CD4-positive, alpha-beta T cell treated with Interferon alpha-2 for 1 hour (primary cell): ENCODE data around the gene OR10G2.
"Not testable (repeated sequence)": the region's sequence is repeated elsewhere in the genome, so short reads cannot be mapped to it uniquely, and the experiment has no call there.

Experiments used
- DNase-seq, 2 donors: peaks; one replicate each; pipeline ENCODE4 v3.0.0-alpha.2; 2020 to 2022

The OR10G2 gene

DNA sequence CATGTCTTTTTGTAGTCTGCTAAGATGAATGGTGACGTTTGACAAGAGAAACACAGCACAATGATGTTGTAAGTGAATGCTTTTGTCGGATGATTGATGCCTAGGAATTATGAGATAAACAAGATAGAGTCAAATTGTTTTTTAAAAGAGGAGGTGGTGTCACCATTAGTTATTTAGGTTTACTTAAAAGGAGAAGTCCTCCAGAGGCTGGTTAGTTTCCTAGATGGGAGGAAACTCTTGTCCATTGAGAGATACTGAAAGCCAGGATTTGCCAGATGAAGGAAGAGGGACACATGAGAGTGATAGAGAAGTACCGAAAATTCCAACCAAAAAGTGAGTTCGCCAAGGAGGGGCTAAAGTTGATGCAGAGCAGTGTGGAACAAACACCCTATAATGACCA, at the start of gene OR10G2:
TSS of gene OR10G2 (minus strand) at position 101 of the 400 bp plus-strand sequence. CDS start at position 3, 98 bp downstream.
- no peak for DNase-seq

GRCh38 chr14:21680072-21680471, 45.3 kb upstream of the OR10G2 start:
- no peak for DNase-seq

- no peak for DNase-seq
These were observed 40.8 kb upstream of the OR10G2 start for GRCh38 chr14:21675566-21675965.

DNA sequence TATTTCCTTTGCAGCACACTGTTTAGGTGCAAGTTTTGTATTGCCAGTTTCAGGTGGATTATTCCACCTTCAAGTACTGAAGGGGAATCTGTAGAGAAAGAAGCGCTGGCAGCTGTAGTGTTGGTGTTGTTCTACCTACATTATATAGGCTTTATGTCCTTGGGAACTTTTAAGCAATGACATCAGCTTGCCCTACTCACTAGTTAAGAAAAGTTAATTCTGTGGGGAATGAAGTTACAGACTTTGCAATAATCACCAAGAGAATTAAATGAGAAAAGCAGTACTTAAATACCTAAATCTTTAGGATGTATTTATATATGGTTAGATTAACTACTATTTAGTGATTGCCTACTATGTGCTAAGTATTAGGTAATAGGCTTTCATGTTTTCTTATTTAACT, 39.0 kb upstream of the OR10G2 start, which contains the start of gene OR4E1:
TSS of gene OR4E1 (minus strand) at position 101 of the 400 bp plus-strand sequence. CDS start 2,883 bp downstream, outside the sequence.
- no peak for DNase-seq

DNA sequence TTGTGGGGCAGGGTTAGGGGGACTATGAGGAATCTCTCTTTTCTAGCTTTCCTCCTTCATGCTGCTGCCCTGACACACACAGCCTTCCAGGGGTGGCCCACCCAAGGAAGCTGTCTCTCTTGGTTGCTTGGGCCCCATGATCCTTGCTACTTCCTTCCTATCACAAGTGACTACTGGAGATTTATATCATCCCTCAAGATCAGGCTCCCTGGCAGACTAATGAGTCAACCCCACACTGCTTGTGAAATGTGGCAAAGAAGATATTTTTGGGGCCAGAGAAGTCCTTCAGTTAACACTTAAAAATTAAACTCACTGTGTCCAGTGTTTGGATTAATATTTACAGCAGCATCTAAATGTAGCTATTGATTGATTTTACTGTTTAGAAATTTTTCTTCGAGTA, 37.4 kb upstream of the OR10G2 start:
- no peak for DNase-seq

GRCh38 chr14:21671371-21671770, 36.6 kb upstream of the OR10G2 start:
- DNase-seq = no peak

DNA sequence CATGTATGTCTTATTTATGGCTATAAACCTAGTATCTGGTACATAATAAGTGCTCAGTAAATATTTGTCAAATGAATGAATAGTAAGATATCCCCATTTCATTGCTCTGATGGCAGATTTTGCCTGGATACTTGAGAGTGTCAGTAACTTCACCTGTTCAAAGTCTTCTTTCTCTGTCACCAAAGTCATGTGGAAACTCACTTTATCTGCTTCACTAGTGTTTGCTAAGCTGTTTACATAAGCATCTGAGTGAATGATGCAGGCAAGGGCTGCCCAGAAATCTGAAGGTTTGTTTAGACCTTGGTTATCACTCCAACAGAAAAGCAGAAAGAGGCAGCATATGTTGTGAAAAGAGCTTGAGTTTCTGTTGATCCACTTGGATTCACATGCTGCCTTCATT, 34.5 kb upstream of the OR10G2 start:
- no peak for DNase-seq

DNA sequence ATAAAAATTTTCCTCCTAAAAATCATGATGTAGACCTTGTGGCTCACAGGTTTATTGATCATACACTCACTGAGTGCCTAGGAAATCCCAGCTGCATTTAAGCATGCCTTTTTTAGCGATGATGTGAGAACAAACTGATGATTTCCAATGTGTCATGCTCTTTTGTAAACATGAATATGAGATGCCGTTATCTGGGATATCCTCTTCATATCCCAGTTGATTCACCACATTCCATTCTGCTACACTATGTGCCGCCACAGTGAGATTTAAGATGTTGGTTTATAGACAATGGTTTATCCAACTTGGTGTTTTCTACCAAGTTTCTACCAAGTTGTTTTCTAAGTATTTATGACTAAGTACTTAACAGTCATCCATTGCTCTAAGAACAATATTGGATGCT, 33.6 kb upstream of the OR10G2 start:
- no peak for DNase-seq

GRCh38 chr14:21656980-21657379, 22.2 kb upstream of the OR10G2 start:
- DNase-seq = no peak

- no peak for DNase-seq
These were observed 19.5 kb upstream of the OR10G2 start for GRCh38 chr14:21654215-21654614.

DNA sequence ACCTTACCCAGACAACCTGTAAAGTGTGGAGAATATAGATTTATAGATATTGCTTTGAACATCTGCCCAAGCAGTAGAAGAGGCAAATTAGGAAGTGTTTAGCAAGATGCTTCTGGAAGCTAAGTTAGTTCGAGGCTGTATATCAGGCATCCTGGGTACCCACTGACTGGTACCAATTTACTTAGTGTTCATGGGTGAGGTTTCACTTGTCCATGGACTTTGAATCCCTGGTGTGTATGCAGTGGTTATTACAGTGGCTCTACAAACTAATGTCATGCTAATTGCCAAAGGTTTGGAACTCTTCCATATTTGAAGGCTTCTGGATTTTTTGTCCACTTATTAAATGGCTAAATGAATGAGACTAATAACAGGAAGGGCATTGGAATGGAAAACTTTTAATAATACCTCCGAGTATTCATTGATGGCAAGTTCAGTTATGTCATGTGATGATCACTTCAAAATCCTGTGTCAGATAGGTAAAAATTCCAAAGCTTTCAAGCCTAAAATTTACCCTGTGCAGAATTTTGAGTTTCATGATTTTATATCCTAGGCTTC, 18.7 kb upstream of the OR10G2 start, which contains the start of gene OR4E2:
TSS of gene OR4E2 (plus strand) at position 505 of the 555 bp plus-strand sequence. CDS start 11,248 bp downstream, outside the sequence.
- no peak for DNase-seq

DNA sequence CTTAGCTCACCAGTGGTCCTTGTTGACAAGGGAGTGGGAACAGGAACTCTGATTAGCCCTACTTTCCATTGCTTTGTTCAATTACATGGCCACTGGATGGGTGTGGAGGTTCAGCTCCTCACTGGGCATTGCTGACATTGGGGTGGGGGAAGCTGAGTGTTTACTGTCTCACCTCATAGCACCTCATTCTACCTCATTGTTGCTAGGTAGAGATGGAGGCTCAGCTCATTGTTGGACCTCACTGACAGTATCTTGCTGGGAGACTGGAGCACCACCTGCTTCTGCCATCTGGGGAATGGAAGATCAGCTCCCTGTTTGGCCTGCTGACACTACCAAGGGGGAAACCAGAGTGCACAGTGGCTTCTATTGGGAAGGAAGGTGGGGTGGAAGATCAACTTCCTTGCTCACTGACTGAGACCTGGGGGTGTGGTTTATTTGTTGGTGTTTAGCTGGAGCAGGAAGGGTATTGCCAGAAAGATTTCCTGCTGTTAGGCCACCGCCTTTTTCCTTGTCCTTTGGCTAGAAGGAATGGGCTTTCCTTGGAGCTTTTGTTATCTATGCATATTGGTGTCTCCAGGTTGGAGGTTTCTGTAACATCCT, 17.6 kb upstream of the OR10G2 start:
- no peak for DNase-seq

GRCh38 chr14:21647380-21647779, 12.6 kb upstream of the OR10G2 start:
- no peak for DNase-seq

DNA sequence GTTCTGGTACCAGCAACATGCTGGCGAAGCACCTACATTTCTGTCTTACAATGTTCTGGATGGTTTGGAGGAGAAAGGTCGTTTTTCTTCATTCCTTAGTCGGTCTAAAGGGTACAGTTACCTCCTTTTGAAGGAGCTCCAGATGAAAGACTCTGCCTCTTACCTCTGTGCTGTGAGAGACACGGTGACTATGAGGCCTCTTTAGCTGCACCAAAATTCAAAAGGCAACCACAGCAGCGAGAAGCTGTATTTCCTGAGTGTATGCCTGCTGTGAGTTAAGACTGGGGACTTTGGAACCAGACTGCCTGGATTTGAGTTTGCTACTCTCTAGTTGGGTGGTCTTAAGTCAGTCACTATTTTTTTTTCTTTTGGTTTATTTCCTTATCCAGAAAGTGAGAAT, 8.7 kb upstream of the OR10G2 start:
- no peak for DNase-seq

DNA sequence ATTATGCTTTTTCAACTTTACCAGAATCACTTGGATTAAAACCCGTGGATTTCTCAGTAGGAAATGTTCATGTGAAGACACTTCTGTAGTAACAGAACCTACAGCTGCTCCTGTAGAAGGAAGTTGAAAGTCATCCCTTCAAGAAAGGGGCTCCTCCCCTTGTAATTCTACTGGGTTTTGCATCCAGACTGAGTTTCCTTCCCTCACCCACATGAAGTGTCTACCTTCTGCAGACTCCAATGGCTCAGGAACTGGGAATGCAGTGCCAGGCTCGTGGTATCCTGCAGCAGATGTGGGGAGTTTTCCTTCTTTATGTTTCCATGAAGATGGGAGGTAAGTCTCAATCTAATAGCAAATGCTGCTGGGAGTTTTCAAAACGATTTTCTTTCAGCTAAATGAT, 7.9 kb upstream of the OR10G2 start:
- DNase-seq = no peak

GRCh38 chr14:21631084-21631483, 3.7 kb downstream of the OR10G2 start:
- DNase-seq = no peak

GRCh38 chr14:21630503-21630902, 4.2 kb downstream of the OR10G2 start:
- not testable (repeated sequence) for DNase-seq

DNA sequence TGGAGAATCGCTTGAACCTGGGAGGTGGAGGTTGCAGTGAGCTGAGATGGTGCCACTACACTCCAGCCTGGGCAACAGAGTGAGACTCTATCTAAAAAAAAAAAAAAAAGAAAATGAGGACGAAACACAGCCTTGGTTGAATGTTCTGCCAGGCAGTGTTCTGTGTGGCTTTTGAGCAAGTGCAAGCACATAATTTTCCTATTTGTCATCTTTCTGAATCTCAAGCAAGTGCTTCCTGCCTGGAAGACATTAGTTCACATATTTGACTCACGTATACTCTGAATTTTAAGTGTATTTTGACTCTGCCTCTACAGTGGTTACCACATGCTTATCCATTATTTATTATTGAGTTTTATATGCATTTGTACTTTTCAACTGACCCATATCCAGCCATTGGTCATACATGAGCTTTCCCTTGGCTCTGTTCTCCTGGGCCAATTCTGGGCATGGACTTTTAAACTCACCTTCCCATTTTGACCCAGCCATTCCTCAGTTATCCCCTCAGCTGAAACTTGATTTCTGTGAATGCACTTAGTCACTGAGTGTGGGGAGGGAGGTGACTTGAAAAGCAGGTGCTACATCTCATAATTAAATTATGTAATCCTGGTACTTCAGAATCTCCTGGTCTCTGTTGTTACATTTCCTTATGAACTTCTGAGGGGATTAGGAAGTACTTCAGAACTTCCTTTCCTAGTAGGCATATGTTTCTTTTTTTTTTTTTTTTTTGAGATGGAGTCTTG, 8.1 kb downstream of the OR10G2 start:
- DNase-seq = no peak

DNA sequence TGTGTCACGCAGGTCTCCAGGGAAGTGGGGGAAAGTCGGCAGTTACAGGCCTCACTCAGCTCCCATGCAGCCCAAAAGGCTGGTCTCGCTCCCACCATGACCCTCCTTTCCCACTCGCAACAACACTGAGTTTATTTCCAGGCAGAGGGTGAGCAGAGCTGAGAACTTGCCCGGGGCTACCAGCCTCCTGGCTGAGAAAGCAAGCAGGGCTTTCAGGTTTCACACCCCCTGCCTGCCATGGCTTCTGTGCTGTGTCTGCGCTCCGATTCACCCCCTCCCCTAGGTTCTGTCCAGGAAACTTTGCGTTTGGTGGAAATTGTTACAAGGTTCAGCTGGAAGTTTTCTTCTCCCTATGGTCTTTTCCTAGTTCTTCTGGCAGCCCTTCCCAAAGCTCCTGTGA, 17.1 kb downstream of the OR10G2 start:
- DNase-seq = no peak

DNA sequence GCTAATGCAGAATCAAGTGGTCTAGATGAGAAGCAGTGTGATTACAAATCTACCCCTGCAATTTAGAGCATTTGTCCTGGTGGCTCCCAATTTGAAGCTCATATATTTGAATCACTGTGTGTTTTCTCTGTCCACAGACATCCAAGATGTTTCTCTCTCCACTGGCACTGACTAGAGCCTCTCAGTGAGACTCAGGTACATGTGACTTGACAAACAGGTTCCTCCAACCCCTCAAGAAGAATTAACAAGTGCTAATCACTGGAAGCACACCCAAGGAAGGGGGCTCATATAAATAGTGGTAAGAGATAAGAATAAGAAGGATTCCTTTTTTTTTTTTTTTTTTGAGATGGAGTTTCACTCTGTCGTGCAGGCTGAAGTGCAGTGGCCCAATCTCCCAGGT, 20.5 kb downstream of the OR10G2 start:
- no peak for DNase-seq

DNA sequence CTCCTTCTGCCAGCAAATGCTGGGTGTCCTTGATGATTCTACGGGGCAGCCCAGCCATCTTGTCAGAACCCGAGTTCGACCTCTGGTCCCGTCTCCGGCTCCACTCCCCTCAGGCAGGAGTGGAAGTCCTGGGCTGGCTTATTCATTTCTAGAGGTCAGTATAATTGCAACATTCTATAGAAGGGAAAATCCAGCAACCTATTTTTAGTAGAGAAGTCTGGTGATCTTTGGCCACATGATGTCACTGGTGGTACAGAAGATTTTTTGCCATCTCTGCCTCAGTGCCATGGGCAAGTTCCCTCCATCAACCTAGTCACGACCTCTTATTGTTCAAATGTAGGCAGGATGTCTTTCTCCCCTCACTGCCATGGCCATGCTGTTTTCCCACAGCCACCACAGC, 22.4 kb downstream of the OR10G2 start:
- DNase-seq = no peak

DNA sequence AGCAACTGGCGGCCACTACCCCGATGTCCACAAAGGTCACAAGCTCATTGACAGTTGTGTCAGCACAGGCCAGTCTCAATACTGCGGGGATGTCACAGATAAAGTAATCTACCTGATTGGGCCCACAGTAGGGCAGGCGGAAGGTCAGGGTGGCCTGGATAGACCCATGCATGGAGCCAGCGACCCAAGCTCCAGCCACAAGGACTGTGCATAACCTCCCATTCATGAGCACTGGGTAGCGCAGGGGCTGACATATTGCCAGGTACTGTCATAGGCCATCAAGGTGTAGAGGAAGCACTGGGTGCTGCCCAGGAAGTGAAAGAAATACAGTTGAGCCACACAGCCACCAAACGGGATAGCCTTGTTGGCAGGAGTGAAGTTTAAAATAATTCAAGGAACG, 32.6 kb downstream of the OR10G2 start:
- not testable (repeated sequence) for DNase-seq

DNA sequence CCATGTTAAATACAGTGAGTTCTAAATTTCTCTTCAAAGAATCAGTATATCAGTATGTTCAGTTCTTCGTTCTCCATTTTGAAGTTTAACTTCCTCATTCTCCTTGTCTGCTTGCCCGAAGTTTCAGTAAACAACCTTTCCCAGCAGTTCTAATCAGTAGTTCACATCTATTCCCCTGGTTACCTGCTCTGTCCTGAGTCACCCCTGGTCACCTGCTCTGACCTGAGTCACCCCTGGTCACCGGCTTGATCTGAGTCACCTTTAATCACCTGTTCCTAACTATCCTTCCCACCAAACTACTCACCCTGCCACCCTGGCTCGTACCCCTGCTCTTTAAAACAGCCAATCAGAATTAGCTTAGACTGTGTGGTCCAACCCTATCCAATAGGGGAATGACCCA, 45.4 kb downstream of the OR10G2 start:
- DNase-seq = no peak
